Activated CD4-positive, alpha-beta memory T cell treated with anti-CD3 and anti-CD28 coated beads, Interleukin-2, amount 10 ng/mL, durations not matched to agents 7 days and 5 days (primary cell): ENCODE measurements around the gene NTRK3. TPM values are rescaled to one million over a fixed set of nuclear protein-coding genes. Genes with fewer than 3 reads are reported as not detected.

Experiments used
- total RNA-seq, 2 experiments: library from RNA; stranded (reverse); gene quantifications; one replicate each; pipeline ENCODE4 v1.2.3, GENCODE V29; 2021

NTRK3 gene
- total RNA-seq, 2 experiments from 2014 or later: not detected

Other genes with a start within 250 kb of the NTRK3 start
- 10 to 100 TPM; 20.3 to 23.9 TPM for gene MRPL46, start 210.6 kb upstream of the NTRK3 start, total RNA-seq
- 10 to 100 TPM; 48.5 to 50.3 TPM for gene MRPS11, start 211.0 kb upstream of the NTRK3 start, total RNA-seq